LHCN-M2 (cell line): Measurements from ENCODE around the gene PP2D1. TPM values are rescaled to one million over a fixed set of nuclear protein-coding genes. Genes with fewer than 3 reads are reported as not detected.
A peak's percentile ranks its signal among the peaks of the same experiment; 100 is the strongest.
"Not testable (repeated sequence)": the region's sequence is repeated elsewhere in the genome, so short reads cannot be mapped to it uniquely, and the experiment has no call there.

Experiments
- DNase-seq: peaks from one replicate; pipeline ENCODE4 v3.0.0-alpha.2; 2012; ENCODE audit warnings: low read depth
- total RNA-seq: library from RNA; depleted of rRNA; stranded (reverse); fragments of >200 nt; gene quantifications from 2 replicates; pipeline ENCODE4 v1.2.3, GENCODE V29; 2014

PP2D1 gene
- total RNA-seq, 1 experiment from 2014 or later = not detected

DNA sequence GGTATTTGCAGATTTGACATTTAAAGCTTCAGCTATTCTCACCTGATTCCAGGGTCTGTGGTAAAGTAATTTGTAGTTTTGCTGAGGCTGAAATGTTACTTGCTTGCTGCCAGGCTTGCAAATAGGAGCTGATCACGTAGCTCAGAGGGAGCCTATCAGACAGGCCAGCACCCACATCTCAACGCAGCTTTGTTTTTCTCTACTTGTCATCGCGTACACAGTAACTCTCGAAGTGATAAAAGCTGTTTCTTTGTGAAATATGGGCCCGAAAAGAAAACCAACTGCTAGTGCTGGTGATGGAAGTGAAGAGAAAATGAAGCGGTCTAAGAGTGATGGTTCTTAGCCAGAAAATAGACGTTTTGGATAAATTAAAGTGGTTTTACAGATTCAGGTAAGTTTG is 41.7 kb downstream of the PP2D1 start:
- no peak for DNase-seq

DNA sequence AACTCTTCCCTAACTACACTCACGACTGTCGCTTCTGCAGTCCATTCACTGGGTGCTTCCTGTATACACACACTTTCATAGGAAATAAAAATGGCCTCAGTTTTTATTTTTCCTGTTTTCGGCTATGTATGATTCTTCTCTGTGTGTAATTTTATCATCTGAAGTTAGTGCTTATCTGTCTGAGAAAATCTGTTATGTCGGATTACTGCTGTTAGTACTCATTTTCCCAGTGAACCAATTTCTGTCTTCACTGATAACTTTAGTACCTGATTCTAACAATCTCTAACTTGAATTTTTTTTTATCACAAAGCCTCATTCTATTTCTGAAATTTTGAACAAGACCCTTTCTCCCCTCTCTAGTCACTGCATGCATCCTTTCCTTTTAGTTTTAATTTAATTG is 44.3 kb downstream of the PP2D1 start:
- DNase-seq = no peak

DNA sequence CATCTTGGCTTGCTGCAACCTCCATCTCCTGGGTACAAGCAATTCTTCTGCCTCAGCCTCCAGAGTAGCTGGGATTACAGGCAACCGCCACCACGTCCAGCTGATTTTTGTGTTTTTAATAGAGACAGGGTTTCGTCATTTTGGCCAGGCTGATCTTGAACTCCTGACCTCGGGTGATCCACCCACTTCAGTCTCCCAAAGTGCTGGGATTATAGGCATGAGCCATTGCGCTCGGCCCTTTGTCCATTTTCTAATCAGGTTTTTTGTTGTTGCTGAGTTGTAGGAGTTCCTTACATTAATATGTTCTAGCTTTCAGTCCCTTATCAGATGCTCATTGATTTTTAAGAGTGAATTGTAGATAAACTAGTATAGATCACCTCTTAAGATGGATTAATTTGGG is 44.9 kb downstream of the PP2D1 start:
- no peak for DNase-seq

- no peak for DNase-seq
Observed at GRCh38 chr3:19961960-19962359, 50.1 kb downstream of the PP2D1 start.

GRCh38 chr3:19960696-19961095 is 51.4 kb downstream of the PP2D1 start:
- DNase-seq = no peak

GRCh38 chr3:19959505-19959904 is 52.6 kb downstream of the PP2D1 start:
- no peak for DNase-seq

DNA sequence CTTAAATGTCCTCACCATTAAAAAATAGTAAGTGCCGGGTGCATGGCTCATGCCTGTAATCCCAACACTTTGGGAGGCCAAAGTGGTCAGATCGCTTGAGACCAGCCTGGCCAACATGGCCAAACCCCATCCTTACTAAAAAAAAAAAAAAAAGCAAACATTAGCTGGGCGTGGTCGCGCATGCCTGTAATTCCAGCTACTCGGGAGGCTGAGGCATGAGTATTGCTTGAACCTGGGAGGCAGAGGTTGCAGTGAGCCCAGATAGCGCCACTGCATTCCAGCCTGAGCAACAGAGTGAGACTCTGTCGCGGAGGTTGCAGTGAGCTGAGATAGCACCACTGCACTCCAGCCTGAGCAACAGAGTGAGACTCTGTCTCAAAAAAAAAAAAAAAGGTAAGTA is 54.7 kb downstream of the PP2D1 start:
- not testable (repeated sequence) for DNase-seq

DNA sequence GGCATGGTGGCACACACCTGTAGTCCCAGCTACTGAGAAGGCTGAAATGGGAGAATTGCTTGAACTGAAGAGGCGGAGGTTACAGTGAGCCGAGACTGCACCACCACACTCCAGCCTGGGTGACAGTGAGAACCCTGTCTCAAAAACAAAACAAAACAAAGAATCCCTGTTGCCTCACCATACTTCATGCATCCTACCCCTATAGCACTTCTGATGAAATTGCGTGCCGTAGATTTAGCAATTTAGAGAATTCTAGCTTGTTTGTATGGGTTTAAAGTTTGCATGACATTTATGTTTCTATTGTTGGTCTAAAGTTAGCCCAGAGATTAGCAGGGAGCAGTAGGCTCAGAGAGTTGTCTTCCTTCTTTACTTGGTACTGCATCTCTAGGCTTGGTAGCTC is 57.4 kb downstream of the PP2D1 start:
- no peak for DNase-seq

- no peak for DNase-seq
Observed at GRCh38 chr3:19950316-19950715, 61.7 kb downstream of the PP2D1 start.

DNA sequence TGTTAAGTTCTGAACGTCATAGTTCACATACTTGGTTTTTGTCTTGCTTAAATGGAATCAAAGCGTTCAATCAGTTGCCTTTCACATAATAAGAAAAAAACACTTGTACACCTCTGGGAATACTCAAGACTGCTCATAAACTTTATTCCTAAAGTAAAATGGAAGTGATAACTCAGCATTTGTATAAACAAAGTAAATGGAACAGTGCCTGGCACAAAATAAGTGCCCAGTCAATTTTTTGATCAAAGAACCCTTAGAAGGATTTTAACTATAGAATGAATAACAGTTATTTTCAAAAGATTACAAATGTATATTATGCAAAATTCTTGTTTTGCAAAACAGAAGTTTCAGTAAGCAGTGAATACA is 63.9 kb downstream of the PP2D1 start:
- no peak for DNase-seq

DNA sequence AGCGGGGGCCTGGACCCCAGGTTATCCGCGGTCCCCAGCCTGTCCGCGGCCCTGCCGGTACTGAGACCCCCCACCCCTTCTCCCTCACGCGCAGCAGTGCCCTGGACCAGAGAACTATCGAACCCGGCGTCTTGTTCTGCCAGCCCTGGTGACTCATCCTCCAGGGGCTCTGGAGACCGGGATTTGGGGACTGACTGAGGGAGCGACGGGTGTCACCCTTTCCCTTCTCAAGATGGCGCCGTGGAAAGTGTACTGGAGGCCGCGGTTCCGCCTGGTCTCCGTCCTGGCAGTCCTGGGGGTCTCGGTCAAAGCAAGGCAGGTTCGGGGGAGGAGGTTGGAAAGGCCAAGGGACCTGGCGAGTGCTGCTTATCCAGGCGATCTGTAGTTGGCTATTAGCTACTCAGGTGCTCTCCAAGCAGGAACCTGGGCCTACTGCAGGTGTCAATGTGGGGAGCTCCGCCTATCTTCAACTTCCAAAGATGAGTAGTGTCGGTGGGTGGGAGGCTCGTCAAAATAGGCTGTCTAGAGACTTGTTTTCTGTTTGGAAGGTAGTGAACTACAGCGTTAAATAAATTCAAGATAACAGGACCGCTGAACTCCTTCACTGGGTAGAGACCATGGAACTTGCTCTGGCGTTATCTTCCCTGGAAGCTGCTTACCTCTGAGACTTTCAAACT is 64.4 kb downstream of the PP2D1 start:
- peak; percentile 40 for DNase-seq

DNA sequence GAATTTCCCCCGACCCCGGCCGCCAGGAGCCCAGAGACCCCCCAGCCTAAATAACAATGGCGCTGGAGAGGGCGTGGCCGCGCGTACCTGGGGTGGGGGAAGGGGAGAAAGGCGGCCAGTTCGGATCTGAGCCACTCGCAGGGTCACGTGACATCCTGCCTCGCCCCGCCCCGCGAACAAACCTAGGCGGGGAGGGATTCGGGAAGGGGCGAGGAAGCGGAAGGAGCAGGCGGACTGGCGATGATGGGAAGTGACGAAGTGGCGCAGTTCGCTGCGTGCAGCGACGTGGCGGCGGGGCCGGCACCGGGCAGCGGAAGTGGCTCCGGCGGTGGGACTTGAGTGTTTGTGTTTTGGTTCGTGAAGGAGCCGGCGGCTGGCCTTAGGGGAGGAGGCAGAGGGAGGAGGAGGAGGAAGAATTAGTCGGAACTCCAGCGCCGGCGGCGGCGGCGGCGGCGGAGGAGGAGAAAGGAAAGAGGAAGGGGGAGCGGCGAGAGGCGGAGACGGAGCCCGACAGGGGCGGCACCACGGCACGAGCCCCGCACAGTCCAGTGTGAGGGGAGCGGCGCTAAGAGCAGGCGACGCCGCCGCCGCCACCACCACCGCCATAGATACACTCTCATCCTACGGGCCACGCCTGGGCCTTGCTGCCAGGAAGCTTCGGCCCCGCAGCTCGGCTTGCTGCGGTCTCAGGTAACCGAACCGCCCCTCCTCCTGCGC is 65.1 kb downstream of the PP2D1 start, which contains the start of gene RAB5A:
Gene RAB5A (plus strand): TSS at position 266 of the 717 bp plus-strand sequence. CDS start 3,802 bp downstream, outside the sequence.
- DNase-seq = peak; percentile 97

DNA sequence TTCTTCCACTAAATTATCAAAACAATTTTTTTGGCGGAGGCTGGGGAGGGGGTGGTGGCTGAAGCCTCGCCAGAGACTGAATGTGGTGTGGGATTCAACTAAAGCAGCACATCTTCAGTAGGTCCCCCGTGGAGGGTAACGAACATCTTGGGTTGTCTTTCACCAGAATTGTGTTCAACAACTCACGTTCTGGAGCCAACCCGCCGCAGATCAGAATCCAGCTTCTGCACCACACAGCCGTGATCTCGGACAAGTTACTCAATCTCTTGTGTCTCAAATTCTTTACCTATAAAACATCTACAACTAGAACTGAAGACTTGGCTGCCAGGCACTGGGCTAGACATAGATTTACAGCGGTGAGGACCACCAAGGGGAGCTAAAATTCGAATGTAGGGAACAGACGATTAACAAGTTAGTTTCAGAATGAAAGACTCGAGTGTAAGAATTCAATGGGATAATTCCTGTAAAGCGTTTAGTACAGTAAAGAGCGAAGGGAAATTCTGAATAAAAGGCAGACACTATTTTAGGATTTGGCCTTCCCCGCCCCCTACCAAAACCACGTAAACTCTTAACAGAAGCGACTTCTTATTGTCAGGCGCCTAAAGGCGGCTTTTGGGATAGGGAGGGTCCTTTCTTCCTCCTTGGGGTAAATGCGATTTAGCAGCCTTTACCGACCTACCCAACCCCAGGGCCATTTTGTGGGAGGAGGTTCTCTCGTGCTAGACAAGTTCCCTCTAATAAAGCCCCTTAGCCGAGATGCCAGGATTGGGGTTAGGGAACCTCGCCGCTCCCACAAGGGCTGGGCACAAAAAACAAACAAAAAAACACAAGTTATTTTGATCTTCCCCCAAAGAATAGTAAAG is 65.9 kb downstream of the PP2D1 start:
- DNase-seq = no peak

GRCh38 chr3:19945534-19945933 is 66.5 kb downstream of the PP2D1 start:
- DNase-seq = no peak

DNA sequence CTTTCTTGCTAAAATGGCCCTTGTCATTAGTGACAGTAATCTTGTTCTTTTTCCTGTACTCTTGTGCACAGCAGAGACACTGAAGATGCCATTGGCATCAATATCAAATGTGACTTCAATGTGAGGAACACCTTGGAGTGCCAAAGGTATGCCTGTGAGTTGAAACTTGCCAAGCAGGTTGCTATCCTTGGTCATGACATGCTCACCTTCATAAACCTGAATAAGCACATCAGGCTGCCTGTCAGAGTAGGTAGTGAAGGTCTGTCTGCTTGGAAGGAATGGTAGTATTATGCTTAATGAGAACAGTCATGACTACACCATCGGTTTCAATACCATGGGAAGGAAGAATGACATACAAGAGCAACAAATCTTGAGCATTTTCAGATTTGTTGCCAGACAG is 71.4 kb downstream of the PP2D1 start:
- no peak for DNase-seq

- no peak for DNase-seq
Observed at GRCh38 chr3:19938295-19938627, 73.8 kb downstream of the PP2D1 start.

- DNase-seq = no peak
Observed at GRCh38 chr3:19937459-19938294, 74.4 kb downstream of the PP2D1 start.
